ENCODE data around the gene PRPH.

DNA sequence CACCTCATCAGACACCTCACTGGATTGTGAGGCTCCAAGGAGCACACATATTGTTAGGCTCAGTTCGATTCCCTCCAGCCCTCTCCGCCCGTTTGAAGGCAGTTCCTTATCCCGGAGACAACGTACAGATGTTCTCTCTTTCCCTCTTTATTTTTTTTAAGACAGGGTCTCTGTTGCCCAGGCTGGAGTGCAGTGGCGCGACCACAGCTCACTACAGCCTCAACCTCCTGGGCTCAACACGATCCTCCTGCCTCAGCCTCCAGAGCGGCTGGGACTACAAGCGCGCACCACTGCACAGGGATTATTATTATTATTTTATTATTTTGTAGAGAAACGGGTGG is 27.4 kb downstream of the PRPH start:
- TF ChIP-seq, protein P1, sequence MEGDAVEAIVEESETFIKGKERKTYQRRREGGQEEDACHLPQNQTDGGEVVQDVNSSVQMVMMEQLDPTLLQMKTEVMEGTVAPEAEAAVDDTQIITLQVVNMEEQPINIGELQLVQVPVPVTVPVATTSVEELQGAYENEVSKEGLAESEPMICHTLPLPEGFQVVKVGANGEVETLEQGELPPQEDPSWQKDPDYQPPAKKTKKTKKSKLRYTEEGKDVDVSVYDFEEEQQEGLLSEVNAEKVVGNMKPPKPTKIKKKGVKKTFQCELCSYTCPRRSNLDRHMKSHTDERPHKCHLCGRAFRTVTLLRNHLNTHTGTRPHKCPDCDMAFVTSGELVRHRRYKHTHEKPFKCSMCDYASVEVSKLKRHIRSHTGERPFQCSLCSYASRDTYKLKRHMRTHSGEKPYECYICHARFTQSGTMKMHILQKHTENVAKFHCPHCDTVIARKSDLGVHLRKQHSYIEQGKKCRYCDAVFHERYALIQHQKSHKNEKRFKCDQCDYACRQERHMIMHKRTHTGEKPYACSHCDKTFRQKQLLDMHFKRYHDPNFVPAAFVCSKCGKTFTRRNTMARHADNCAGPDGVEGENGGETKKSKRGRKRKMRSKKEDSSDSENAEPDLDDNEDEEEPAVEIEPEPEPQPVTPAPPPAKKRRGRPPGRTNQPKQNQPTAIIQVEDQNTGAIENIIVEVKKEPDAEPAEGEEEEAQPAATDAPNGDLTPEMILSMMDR (IDR thresholded peaks at IDR 0.05): no peak
- no peak for TF ChIP-seq POLR2A (IDR thresholded peaks at IDR 0.05)

All from heart left ventricle (tissue), 13 donors.